MM.1S (cell line): ENCODE results near the gene REL.

Experiments
- EZH2 ChIP-seq: fragments of 300-600 bp; sonication (generic); optimal IDR thresholded peaks from 2 replicates; pipeline ENCODE3; 2017; ENCODE audit warnings: low read depth, mild to moderate bottlenecking, antibody characterized with exemption, low read length, mixed read lengths
- TF ChIP-seq, protein P1 (sequence below): fragments of 300-600 bp; sonication (generic); IDR thresholded peaks from 2 replicates; pipeline ENCODE4 v1.5.1; 2016; ENCODE audit warnings: antibody characterized with exemption, low read length, mixed read lengths

DNA sequence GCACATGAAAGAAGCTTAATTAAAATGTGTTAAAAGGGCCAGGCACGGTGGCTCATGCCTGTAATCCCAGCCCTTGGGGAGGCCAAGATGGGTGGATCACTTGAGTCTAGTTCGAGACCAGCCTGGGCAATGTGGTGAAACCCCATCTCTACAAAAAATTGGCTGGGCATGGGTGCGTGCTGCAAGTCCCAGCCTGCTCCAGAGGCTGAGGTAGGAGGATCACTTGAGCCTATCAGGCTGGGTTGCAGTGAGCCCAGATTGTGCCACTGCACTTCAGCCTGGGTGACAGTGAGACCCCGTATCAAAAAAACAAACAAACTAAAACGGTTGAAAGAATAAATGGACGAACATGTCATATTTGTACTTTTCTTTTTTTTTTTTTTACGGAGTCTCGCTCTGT lies 26.0 kb downstream of the REL start:
- TF ChIP-seq, protein P1, sequence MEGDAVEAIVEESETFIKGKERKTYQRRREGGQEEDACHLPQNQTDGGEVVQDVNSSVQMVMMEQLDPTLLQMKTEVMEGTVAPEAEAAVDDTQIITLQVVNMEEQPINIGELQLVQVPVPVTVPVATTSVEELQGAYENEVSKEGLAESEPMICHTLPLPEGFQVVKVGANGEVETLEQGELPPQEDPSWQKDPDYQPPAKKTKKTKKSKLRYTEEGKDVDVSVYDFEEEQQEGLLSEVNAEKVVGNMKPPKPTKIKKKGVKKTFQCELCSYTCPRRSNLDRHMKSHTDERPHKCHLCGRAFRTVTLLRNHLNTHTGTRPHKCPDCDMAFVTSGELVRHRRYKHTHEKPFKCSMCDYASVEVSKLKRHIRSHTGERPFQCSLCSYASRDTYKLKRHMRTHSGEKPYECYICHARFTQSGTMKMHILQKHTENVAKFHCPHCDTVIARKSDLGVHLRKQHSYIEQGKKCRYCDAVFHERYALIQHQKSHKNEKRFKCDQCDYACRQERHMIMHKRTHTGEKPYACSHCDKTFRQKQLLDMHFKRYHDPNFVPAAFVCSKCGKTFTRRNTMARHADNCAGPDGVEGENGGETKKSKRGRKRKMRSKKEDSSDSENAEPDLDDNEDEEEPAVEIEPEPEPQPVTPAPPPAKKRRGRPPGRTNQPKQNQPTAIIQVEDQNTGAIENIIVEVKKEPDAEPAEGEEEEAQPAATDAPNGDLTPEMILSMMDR, result no peak
- no peak for TF ChIP-seq EZH2
